Keratinocyte (primary cell): Measurements from ENCODE around the gene RASAL2. TPM values are rescaled to one million over a fixed set of nuclear protein-coding genes. Genes with fewer than 3 reads are reported as not detected.

ENCODE experiments used
- DNase-seq: peaks from one replicate; pipeline ENCODE4 v3.0.0-alpha.2; 2011; ENCODE audit warnings: low read depth, missing footprints, low spot score
- FAIRE-seq: peaks from 2 replicates; lab custom pipeline; 2011; peaks lifted over from hg19 to GRCh38; lab: Jason Lieb, UNC
- H2AFZ ChIP-seq: 2 replicates; pipeline ENCODE4 v1.6.0; 2012; ENCODE audit warnings: low read length, control low read depth, inconsistent platforms; ENCODE audit not compliant: control insufficient read depth
- H3K27ac ChIP-seq: 2 replicates; pipeline ENCODE4 v1.5.1; 2011; ENCODE audit warnings: low read length; ENCODE audit not compliant: control insufficient read depth, insufficient read depth
- H3K27me3 ChIP-seq: 3 replicates; pipeline ENCODE4 v1.6.0; 2011; ENCODE audit warnings: low read length; ENCODE audit not compliant: control insufficient read depth, insufficient read depth; ENCODE audit errors: extremely low read depth
- H3K36me3 ChIP-seq, 2 experiments: 2 replicates in 1 of 2; 3 replicates in 1 of 2; pipeline ENCODE4 v1.5.1; 2011; ENCODE audit warnings: low read length in 2 of 2, mild to moderate bottlenecking in 1 of 2; ENCODE audit not compliant: control insufficient read depth in 2 of 2, insufficient read depth in 2 of 2; ENCODE audit errors: extremely low read depth in 1 of 2
- H3K4me1 ChIP-seq: 3 replicates; pipeline ENCODE4 v1.5.1; 2011; ENCODE audit warnings: low read length; ENCODE audit not compliant: control insufficient read depth, insufficient read depth; ENCODE audit errors: extremely low read depth
- H3K4me2 ChIP-seq: 3 replicates; pipeline ENCODE4 v1.6.0; 2011; ENCODE audit warnings: low read depth, low read length; ENCODE audit not compliant: control insufficient read depth, insufficient read depth; ENCODE audit errors: extremely low read depth
- H3K4me3 ChIP-seq, 3 experiments: fragments of 200-600 bp in 1 of 3; sonication (generic) in 1 of 3; 2 replicates in 2 of 3; 3 replicates in 1 of 3; pipeline ENCODE4 v1.5.1; 2011 to 2016; ENCODE audit warnings: low read length in 3 of 3, mild to moderate bottlenecking in 3 of 3, control low read depth in 2 of 3, inconsistent platforms in 1 of 3, low read depth in 1 of 3, mixed read lengths in 1 of 3, mixed run types in 1 of 3, moderate library complexity in 1 of 3; ENCODE audit not compliant: control insufficient read depth in 2 of 3, insufficient read depth in 2 of 3; ENCODE audit errors: extremely low read depth in 1 of 3
- H3K79me2 ChIP-seq: 2 replicates; pipeline ENCODE4 v1.6.0; 2012; ENCODE audit warnings: low read length; ENCODE audit not compliant: control insufficient read depth, insufficient read depth
- H3K9ac ChIP-seq: 3 replicates; pipeline ENCODE4 v1.6.0; 2011; ENCODE audit warnings: low read length; ENCODE audit not compliant: control insufficient read depth, insufficient read depth; ENCODE audit errors: extremely low read depth
- H3K9me1 ChIP-seq: 3 replicates; pipeline ENCODE4 v1.6.0; 2011; ENCODE audit warnings: low read length; ENCODE audit not compliant: control insufficient read depth, insufficient read depth; ENCODE audit errors: extremely low read depth
- H3K9me3 ChIP-seq: 2 replicates; pipeline ENCODE4 v1.5.1; 2012; ENCODE audit warnings: low read depth, low read length; ENCODE audit not compliant: control insufficient read depth
- H4K20me1 ChIP-seq: 3 replicates; pipeline ENCODE4 v1.6.0; 2011; ENCODE audit warnings: low read length; ENCODE audit not compliant: control insufficient read depth, insufficient read depth; ENCODE audit errors: extremely low read depth
- CTCF ChIP-seq, 3 experiments: IDR thresholded peaks in 1 of 3; conservative IDR thresholded peaks in 1 of 3; optimal IDR thresholded peaks in 1 of 3; 2 replicates in 2 of 3; 3 replicates in 1 of 3; pipeline versions ENCODE3 to v1.5.1; 2011; ENCODE audit warnings: low read length in 3 of 3, mild to moderate bottlenecking in 3 of 3, moderate library complexity in 2 of 3, control low read depth in 1 of 3, inconsistent platforms in 1 of 3; ENCODE audit not compliant: insufficient read depth in 2 of 3; ENCODE audit errors: extremely low read depth in 1 of 3
- EZH2 ChIP-seq: IDR thresholded peaks from one replicate; pipeline ENCODE4 v1.6.1; 2012; ENCODE audit warnings: inconsistent platforms, mild to moderate bottlenecking, low read length, moderate library complexity
- dilution Hi-C: fragments of 300-500 bp; cut with MboI; formaldehyde crosslinking; loops from one replicate; pipeline ENCODE4 v1.7.0; 2020; ENCODE audit warnings: low sequenced_read_pairs; ENCODE audit not compliant: extremely low pct_ligation_motif_present
- polyA plus RNA-seq, 5 experiments: library from polyadenylated mRNA; depleted of rRNA in 3 of 5; stranded (reverse) in 3 of 5; stranded (forward) in 1 of 5; unstranded in 1 of 5; fragments of >200 nt; gene quantifications; 1 replicate in 1 of 5; 2 replicates in 3 of 5; 3 replicates in 1 of 5; pipeline versions ENCODE4 v1.2.1 to v1.2.3, GENCODE V29; 2011 to 2012; ENCODE audit warnings: missing spikeins in 2 of 5, low read depth in 1 of 5, low replicate concordance in 1 of 5

RASAL2 gene
- polyA plus RNA-seq, 1 donor (not counting 4 experiments of a cell fraction or from before 2014, with no cell fraction given) = 27.2 TPM

DNA sequence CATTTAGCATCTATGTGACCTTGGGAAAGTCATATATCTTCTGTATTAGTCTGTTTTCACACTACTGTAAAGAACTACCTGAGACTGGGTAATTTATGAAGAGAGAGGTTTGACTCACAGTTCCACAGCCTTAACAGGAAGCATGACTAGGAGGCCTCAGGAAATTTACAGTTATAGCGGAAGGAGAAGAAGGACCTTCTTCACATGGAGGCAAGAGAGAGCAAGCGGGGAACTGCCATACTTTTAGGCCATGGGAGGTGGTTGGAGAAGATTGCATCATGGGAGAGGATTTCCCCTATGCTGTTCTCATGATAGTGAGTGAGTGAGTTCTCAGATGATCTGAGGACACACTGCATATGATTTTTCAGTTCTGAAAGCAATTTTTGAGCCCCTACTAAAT lies 315.0 kb downstream of the RASAL2 start:
- peaks cover 0 to 3% of the 10 kb centered on the region in 2 experiments for H3K36me3 ChIP-seq
- H3K79me2 ChIP-seq = no peaks in the 10 kb centered on the region
- DNase-seq (no peak), FAIRE-seq (peak; percentile 56)
- H3K4me1 ChIP-seq = no peaks in the 10 kb centered on the region
- H2AFZ ChIP-seq = no peak overlapping the region
- peak overlapping the region; percentile 13 for H3K27ac ChIP-seq
- no peak overlapping the region for H3K4me3 ChIP-seq
- H4K20me1 ChIP-seq = no peaks in the 10 kb centered on the region
- H3K9me3 ChIP-seq = no peaks in the 10 kb centered on the region
- H3K27me3 ChIP-seq = no peaks in the 10 kb centered on the region
- no peaks in the 10 kb centered on the region for H3K9me1 ChIP-seq
- dilution Hi-C loops = no loop called here
- no peak for TF ChIP-seq CTCF (optimal IDR thresholded peaks at IDR 0.05 in 1 of 3, IDR thresholded peaks at IDR 0.05 in 1 of 3, conservative IDR thresholded peaks at IDR 0.05 in 1 of 3; ENCODE audit: extremely low read depth in 1 of 3, insufficient read depth in 2 of 3, low read length in 3 of 3)
- TF ChIP-seq EZH2 = no peak
- H3K4me2 ChIP-seq = no peak overlapping the region
- H3K9ac ChIP-seq = no peak overlapping the region

DNA sequence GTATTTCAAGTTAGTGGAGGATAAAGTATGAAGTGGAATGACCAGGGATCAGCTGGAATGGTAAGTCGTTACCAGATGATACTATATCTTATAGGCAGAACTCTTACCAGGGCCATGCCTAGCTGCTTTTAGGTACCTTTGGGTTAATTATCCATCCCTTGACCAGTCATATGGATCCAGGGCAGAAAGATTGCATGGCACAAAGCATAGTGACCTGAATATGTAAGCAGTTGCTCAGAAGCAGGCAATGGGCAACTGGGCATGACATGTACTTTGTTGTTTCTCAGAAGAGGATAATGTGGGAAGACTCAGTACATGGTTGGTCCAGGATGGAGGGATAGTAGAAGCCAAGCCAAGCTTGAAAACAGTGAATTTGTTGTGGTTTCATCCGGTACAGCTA lies 315.6 kb downstream of the RASAL2 start:
- no peak for DNase-seq
- Histone ChIP-seq H3K9ac (no peak overlapping the region), H3K27ac (no peak overlapping the region), H3K79me2 (no peaks in the 10 kb centered on the region), H3K36me3 (peaks cover 0 to 3% of the 10 kb centered on the region in 2 experiments), H3K9me1 (no peaks in the 10 kb centered on the region), H3K4me2 (no peak overlapping the region), H3K9me3 (no peaks in the 10 kb centered on the region), H2AFZ (no peak overlapping the region), H4K20me1 (no peaks in the 10 kb centered on the region), H3K27me3 (no peaks in the 10 kb centered on the region), H3K4me1 (no peaks in the 10 kb centered on the region), H3K4me3 (no peak overlapping the region)
- FAIRE-seq = no peak
- dilution Hi-C loops = no loop called here
- TF ChIP-seq CTCF (optimal IDR thresholded peaks at IDR 0.05 in 1 of 3, IDR thresholded peaks at IDR 0.05 in 1 of 3, conservative IDR thresholded peaks at IDR 0.05 in 1 of 3; ENCODE audit: extremely low read depth in 1 of 3, insufficient read depth in 2 of 3, low read length in 3 of 3) (no peak), EZH2 (no peak)
